GM21528 (cell line): ENCODE data around the gene OR51B6.
"Not testable (repeated sequence)": the region's sequence is repeated elsewhere in the genome, so short reads cannot be mapped to it uniquely, and the experiment has no call there.

Experiments used
- ATAC-seq: cut with Tn5 transposase; IDR thresholded peaks from one replicate; pipeline ENCODE4 v1.9.1; 2021; ENCODE audit warnings: mild to moderate bottlenecking, moderate library complexity; ENCODE audit not compliant: unreplicated experiment, low FRiP score

Gene OR51B6, protein sequence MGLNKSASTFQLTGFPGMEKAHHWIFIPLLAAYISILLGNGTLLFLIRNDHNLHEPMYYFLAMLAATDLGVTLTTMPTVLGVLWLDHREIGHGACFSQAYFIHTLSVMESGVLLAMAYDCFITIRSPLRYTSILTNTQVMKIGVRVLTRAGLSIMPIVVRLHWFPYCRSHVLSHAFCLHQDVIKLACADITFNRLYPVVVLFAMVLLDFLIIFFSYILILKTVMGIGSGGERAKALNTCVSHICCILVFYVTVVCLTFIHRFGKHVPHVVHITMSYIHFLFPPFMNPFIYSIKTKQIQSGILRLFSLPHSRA

DNA sequence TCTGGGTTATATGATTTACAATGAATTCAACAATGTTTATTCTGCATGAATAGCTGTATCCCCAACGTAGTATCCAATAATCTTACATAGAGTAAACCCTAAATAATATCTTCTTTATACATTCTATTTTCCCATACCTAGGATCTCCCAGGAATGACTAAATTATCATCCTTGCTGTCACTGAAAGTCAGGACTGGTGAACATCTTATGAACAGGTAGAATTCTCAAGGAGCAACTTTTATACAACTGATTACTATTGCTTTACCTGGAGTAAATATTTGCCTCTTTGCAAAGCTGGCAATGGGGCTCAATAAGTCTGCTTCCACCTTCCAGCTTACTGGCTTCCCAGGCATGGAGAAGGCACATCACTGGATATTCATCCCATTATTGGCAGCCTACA is at the start of gene OR51B6:
Gene OR51B6 (plus strand): TSS at position 301 of the 400 bp plus-strand sequence. CDS start 0 bp downstream, at position 301.
- ATAC-seq, result no peak

DNA sequence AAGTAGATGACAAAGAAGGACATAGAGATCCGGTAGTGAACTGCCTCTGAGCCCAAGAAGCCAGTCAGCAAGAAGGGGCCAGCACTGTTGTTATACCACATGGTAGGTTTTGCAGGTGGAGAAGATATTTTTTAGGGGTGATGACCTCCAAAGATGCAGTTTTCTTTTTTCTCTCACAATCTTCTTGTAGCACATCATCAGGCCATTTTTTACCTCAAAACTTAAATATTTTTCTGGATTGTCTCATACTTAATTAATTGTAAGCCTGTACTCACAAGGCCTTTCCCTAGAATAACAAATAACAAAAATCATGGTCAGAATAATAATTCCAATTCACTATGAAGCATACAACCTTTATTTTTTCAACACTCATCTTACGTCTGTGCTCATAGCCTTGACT is 49.5 kb upstream of the OR51B6 start, which contains the start of gene OR51B4:
Gene OR51B4 (minus strand): TSS at position 101 of the 400 bp plus-strand sequence. CDS start 0 bp downstream, at position 101.
- no peak for ATAC-seq

DNA sequence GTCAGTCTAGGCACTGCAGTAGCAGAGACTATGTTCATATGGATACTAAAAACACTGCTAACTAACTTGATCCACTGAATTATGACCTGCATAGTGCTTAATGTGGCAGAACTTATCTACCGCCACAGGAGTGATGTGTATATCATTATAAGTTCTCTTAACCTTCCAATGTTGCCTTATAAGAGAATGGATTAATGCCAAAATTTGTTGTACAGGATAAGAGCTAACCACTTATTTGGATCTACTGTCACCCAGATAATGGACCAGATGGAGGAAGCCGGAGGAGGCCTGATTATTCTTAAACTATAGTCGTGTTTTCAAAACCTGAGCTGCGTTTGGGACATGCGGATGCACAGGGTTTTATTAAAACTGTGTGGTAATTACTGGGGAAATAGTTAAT is 47.7 kb upstream of the OR51B6 start:
- no peak for ATAC-seq

DNA sequence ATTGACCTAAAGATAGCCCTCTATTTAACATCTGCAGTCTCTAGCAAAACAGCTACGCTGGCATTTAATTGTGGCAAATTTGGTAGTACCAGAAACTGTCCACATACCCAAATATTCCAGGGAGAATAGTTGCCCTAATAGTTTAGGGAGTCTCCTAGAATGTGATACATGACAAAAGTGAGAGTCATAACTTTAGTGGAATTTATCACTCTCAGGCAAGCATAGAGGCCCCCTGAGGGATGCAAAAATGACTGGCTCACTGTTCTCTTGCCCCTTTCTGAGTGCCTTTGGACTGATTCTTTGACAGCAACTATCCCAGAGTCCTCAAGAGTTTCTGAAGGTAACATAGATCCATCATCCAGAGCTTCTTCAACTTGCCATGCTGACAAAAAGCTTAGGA is 47.3 kb upstream of the OR51B6 start:
- ATAC-seq, result no peak

DNA sequence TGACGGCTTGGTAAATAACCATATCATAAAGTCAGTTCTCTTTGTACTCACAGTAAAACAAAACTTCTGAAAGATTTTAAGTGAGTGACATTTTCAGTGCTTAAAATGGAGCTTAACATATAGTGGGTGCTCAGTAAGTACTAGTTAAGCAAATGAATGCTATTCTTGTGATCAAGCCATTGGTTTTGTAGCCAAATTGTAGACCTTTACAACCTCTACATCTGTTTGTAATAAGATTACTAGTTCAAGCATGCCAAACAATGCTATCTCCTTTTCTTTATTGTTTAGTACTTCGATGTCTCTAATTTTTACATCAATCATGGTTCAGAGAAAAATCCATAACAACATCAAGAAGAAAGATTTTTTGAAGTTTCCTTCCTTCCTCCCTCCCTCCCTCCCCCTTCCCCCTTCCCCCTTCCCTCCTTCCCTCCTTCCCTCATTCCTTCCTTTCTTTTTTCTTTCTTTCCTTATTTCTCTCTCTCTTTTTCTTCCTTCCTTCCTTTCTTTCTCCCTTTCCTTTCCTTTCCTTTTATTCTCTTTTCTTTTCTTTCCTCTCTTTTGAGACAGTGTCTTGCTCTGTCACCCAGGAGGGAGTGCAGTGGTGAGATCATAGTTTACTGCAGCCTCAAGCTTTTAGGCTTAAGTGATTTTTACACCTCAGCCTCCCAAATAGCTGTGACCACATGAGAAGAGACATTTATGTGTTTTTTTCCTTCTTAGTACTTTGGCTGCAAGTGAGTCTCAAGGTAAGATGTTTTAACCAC is 43.9 kb upstream of the OR51B6 start:
- ATAC-seq, result no peak

DNA sequence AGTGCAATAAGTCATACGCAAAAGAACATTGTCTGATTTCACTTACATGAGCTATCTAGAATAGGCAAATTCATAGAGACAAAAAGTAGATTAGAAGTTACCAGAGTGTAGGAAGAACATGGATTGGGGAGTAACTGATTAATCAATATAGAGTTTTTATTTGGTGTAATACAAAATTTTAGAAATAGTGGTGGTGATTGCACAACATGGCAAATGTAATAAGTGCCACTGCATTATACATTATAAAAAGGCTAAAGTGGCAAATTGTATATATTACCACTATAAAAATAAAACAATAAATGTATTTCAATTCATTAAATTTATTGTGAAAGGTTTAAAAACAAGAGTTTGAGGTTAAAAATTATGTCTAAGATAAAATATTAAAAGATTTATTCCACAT is 40.9 kb upstream of the OR51B6 start:
- ATAC-seq, result no peak

DNA sequence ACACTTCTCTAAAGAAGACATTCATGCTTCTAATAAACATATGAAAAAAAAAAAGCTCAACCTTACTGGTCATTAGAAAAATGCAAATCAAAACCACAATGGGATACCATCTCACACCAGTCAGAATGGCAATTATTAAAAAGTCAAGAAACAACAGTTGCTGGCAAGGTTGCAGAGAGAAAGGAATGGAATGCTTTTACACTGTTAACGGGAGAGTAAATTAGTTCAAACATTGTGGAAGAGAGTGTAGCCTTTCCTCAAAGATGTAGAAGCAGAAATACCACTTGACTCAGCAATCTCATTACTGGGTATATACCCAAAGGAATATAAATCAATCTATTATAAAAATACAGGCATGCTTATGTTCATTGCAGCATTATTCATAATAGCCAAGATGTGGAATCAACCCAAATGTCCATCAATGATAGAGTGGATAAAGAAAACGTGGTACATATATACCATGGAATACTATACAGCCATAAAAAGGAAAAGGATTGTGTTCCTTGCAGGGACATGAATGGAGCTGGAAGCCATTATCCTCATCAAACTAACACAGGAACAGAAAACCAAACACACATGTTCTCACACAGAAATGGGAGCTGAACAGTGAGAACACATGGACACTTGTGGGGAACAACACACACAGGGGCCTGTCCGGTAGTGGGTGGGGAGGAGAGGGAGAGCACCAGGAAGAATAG is 37.8 kb upstream of the OR51B6 start:
- ATAC-seq, result not testable (repeated sequence)

DNA sequence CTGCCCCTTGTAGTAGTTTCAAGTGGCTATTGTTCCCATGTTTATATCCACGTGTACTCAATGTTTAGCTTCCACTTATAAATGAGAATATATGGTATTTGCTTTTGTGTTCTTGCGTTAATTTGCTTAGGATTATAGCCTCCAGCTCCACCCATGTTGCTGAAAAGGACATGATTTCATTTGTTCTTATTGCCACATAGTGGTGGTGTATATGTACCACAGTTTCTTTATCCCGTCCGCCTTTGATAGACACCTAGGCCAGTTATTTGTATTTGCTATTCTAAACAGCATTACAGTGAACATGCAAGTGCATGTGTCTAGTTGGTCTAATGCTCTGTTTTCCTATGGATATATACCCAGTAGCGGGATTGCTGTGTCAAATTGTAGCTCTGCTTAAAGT is 34.0 kb upstream of the OR51B6 start:
- no peak for ATAC-seq

DNA sequence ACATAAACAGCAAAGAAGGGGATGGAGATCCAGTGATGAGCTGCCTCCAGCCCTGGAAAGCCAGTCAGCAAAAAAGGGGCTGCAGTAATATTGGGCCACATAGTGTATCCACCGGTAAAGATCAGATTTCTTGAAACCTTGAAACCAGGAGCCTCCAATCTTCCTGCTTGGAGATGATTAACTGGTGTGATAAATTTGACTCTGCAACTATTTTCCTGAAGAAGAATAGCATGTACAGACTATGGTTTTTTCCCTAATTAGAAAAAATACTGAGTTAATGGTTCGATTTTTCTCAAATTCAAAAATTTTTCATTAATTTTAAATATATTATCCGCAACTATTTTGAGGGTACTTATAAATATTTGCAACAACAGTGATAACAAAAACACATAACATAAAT is 27.1 kb upstream of the OR51B6 start, which contains the start of gene OR51B2:
Gene OR51B2 (minus strand): TSS at position 101 of the 400 bp plus-strand sequence. CDS start 0 bp downstream, at position 101.
- ATAC-seq, result no peak

DNA sequence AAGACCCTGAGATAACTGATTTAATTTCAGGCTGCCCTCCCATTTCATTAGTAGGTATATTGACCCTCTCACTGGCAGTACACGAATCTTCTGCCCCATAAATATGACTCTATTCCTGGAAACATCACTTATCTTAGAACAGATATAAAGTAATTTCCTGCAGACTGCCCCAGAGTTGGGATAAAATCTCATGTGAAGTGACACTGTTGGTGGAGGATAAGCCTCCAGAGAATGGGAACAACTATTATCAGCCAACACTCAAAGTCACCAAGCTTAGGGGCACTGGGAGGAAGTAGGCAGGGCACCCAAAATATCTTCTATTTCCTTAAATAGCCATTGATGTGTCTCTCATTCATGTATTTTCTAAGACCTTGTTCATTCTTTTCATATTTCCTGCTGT is 16.1 kb upstream of the OR51B6 start:
- no peak for ATAC-seq

DNA sequence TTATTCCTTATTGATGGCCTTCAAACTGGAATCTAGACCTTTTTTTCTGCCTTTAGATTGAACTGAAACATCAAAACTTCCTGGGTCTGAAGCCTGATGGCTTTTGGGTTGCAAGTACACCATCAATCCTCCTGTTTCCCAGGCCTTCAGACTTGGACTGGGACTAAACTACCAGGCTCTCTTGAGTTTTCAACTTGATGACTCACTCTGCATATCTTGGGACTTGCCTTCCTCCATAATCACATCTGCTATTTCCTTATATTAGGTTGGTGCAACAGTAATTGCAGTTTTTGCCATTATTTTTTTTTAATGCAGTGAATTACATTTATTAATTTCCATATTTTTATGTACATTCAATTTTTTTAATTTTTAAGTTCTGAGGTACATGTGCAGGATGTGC is 15.0 kb upstream of the OR51B6 start:
- no peak for ATAC-seq

DNA sequence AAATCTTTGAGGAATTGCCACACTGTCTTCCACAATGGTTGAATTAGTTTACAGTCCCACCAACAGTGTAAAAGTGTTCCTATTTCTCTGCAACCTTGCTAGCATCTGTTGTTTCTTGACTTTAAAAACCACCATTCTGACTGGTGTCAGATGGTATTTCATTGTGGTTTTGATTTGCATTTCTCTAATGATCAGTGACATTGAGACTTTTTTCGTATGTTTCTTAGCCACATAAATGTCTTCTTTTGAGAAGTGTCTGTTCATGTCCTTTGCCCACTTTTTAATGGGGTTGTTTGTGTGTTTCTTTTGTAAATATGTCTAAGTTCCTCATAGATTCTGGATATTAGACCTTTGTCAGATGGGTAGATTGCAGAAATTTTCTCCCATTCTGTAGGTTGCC is 14.1 kb upstream of the OR51B6 start:
- not testable (repeated sequence) for ATAC-seq

DNA sequence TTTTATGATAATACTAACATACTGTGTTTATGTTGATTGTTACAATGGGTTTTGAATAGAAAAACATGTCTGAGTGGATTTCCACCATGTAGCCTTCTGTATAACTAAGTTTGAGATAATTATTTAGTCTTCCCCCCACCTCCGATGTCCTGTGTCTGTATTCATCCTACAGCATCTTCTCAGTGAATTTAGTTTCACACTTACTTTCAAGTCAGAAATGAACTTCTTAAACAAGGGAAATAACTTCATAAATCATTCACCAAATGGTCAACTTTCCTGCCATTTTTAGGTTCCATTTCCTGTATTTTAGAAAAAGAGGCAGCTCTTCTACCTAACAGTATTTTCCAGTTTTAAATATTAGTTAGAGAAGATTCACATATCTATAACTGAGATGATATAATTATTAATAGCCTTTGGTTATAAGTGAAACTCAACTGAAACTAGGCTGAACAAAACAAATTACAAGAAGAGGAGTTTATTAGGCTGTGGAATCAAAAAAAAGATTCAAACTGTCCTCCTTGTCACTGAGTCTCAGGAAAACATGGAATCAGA is 11.5 kb upstream of the OR51B6 start:
- peak; percentile 90 for ATAC-seq

DNA sequence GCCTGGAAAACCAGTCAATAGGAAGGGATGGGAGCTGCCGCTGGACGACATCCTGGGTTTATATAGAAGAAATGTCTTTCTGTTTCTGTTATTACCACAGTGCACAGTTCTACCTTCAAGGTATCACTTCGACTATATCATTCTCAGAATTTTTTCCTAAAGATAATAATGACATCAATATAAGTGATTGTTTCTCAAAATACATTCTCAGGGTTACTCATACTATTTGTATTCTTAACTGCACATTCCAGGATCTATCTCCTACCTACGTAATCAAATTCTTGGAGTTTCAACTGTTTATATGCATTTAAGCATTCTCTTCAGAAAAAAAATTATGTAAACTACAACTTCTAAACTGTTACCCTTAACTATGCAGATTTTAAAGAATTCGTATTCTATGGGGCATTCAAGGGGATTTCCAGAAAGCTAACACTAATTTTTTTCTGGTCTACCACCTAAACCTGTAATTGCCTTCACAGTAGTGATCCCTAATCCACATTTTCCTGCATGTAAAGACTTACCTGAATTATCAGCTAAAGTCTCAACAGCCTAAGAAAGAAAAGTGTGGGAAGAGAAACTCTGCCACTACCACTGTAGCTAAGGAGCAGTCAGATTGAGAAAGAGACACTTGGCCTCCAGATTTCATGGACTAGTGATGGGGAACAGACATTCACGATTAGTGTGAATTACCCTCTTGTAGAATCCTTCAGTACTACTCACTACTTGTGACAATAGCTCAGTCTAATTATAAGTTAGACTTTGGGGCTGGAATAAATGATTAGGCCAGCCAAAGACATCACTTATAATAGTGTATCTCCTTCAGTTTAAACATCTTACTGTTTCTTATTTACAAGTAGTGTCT is 7.6 kb upstream of the OR51B6 start, which contains the start of gene OR51B5:
Gene OR51B5 (minus strand): TSS at position 51 of the 862 bp plus-strand sequence. CDS start 0 bp downstream, at position 51.
- ATAC-seq, result no peak

DNA sequence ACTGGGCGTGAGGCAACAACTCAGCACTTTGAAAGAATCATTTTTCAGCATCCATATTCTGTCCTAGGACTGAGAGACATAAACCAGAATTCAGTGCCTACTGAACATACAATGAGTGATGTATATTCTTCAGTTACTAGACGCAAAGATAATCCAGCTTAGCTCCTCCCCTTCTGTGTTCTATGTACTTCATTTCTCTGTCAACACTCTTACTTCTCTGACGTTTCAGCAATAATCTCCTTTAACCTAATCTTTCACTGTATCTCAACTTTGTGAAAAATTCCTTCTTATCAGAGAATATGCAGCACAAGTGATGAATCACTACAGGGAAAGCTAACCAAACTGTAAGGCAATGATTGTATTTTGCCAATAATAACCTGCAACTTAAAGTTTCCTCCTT is 5.5 kb upstream of the OR51B6 start:
- no peak for ATAC-seq

DNA sequence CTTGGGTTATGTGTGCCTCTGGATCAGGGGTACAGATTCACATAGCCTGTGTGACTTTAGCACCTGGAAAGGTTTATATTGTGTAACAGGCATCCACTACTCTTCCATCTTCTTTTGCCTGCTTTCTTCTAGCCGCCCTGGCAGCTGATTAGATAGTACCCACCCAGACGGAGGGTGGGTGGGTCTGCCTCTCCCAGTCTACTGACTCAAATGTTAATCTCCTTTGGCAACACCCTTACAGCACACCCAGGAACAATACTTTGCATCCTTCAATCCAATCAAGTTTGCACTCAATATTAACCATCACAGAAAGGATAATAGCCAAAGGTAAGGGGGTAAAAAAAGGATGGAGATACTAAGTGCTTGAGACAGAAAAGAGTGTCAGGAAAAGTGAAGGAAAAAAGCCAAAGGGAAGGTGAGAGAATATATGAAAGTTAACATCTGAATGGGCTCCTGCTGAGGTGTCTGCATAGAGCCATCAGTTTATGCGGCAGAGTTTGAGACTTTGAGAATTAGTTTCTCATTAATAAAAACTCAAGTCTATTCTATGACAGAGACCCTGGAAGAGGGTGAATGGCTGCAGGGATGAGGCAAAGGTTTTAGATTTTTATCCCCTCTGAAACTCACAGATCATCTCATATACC is 2.6 kb upstream of the OR51B6 start:
- ATAC-seq, result no peak

DNA sequence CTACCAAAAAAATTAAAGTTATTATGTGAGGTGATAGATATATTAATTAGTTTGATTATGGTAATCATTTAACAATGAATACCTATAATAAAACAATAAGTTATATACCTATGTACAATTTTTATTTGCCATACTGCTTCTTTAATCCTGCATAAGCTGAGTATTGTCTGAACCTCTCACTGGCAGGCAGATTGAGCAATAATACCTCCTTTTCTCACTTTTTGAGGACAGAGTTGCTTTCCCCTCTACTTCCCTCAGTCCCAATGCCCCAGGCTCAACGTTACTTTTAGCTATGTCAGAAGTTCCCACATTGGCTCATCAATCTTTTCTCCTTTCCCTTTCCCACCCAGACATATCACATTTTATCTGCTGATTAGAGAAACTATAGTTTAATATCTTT is 1.8 kb upstream of the OR51B6 start:
- ATAC-seq, result no peak

DNA sequence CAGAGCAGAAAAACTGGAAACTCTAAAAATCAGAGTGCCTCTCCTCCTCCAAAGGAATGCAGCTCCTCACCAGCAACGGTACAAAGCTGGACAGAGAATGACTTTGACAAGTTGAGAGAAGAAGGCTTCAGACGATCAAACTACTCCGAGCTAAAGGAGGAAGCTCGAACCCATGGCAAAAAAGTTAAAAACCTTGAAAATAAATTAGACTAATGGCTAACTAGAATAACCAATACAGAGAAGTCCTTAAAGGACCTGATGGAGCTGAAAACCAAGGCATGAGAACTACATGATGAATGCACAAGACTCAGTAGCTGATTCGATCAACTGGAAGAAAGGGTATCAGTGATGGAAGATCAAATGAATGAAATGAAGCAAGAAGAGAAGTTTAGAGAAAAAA is 4.7 kb downstream of the OR51B6 start:
- not testable (repeated sequence) for ATAC-seq

DNA sequence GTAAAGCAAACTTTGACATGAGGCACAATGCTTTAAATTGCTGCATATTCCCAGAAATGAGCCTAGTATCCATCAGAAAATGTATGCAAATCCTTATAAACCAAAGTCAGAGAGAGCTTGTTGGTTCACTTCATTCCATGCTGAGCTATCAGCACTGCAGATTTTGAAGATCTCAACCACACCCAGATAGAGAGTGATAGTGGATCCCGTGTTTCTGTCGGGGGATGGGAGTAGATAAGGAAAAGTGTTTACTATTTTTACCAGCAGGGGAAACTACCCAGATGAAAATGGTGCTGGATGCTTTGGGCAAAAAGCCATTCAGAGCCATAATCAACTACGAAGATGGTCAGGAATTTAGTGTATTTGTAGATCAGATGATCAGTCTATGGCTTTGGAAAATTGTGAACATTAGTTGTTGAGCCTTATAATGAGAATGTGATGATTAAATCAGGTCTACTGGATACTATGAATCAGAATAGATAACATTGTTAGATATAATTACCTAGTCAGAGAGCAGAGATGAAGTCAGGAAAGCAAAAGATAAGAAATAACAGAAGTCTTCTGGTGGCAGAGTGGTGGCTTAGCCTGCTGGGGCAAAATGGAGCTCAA is 10.8 kb downstream of the OR51B6 start:
- no peak for ATAC-seq
